GM20431 (cell line): ENCODE data around the gene TMEM132A.

Source experiments
- in situ Hi-C: fragments of 300-500 bp; cut with MseI, MboI; formaldehyde crosslinking; loops from one replicate; pipeline ENCODE4 v1.15.0; 2020; ENCODE audit warnings: low sequenced_read_pairs; ENCODE audit not compliant: unreplicated experiment

TMEM132A gene

GRCh38 chr11:60918251-60918938, 5.9 kb upstream of the TMEM132A start:
- in situ Hi-C loops: no loop called here

- in situ Hi-C loops: no loop called here
Measured at GRCh38 chr11:60918939-60919265, 5.4 kb upstream of the TMEM132A start.

- in situ Hi-C loops: no loop called here
Measured at GRCh38 chr11:60919320-60919719, 4.9 kb upstream of the TMEM132A start.

- in situ Hi-C loops: no loop called here
Measured at GRCh38 chr11:60919956-60920355, 4.3 kb upstream of the TMEM132A start.

GRCh38 chr11:60921259-60921658, 3.0 kb upstream of the TMEM132A start:
- in situ Hi-C loops: no loop called here

GRCh38 chr11:60921777-60922335, 2.4 kb upstream of the TMEM132A start:
- in situ Hi-C loops: no loop called here

GRCh38 chr11:60922906-60923305, 1.4 kb upstream of the TMEM132A start:
- in situ Hi-C loops: no loop called here

- in situ Hi-C loops: no loop called here
Measured at GRCh38 chr11:60923326-60923725, 934 bp upstream of the TMEM132A start.

GRCh38 chr11:60923800-60924109, 505 bp upstream of the TMEM132A start:
- in situ Hi-C loops: no loop called here

- in situ Hi-C loops: no loop called here
Measured at GRCh38 chr11:60924906-60925853, 920 bp downstream of the TMEM132A start.

GRCh38 chr11:60925868-60926267, 1.6 kb downstream of the TMEM132A start:
- in situ Hi-C loops: no loop called here

- in situ Hi-C loops: no loop called here
Measured at GRCh38 chr11:60926500-60926899, 2.2 kb downstream of the TMEM132A start.

- in situ Hi-C loops: no loop called here
Measured at GRCh38 chr11:60927061-60927592, 2.9 kb downstream of the TMEM132A start.

GRCh38 chr11:60927600-60927999, 3.3 kb downstream of the TMEM132A start:
- in situ Hi-C loops: no loop called here

- in situ Hi-C loops: no loop called here
Measured at GRCh38 chr11:60928563-60929001, 4.3 kb downstream of the TMEM132A start.

- in situ Hi-C loops: no loop called here
Measured at GRCh38 chr11:60929764-60930163, 5.5 kb downstream of the TMEM132A start.

- in situ Hi-C loops: no loop called here
Measured at GRCh38 chr11:60930394-60930793, 6.1 kb downstream of the TMEM132A start.

GRCh38 chr11:60931917-60932316, 7.7 kb downstream of the TMEM132A start:
- in situ Hi-C loops: no loop called here

- in situ Hi-C loops: no loop called here
Measured at GRCh38 chr11:60932605-60933356, 8.5 kb downstream of the TMEM132A start.

- in situ Hi-C loops: no loop called here
Measured at GRCh38 chr11:60933416-60934123, 9.3 kb downstream of the TMEM132A start.
